ENCODE data around the gene RALGAPA2.

Gene RALGAPA2

GRCh38 chr20:20454367-20454766 lies 258.1 kb downstream of the RALGAPA2 start:
- Histone ChIP-seq H3K4me1 (ENCODE audit: control insufficient read depth in 1 of 2, insufficient read depth in 2 of 2, low read length in 2 of 2) (peaks cover 0 to 3% of the 10 kb centered on the region in 2 donors), H3K9ac (ENCODE audit: low read depth in 1 of 2, low read length in 2 of 2) (no peak overlapping the region), H3K27ac (ENCODE audit: low read depth, low read length) (no peak overlapping the region), H3K36me3 (ENCODE audit: control insufficient read depth in 1 of 2, insufficient read depth in 2 of 2, low read length in 2 of 2) (peaks cover 14 to 21% of the 10 kb centered on the region in 2 donors), H3K4me3 (ENCODE audit: low read depth in 1 of 2, low read length in 2 of 2) (no peak overlapping the region), H3K9me3 (ENCODE audit: control insufficient read depth in 1 of 2, low read length in 2 of 2) (no peaks in the 10 kb centered on the region), H3K27me3 (ENCODE audit: control insufficient read depth in 1 of 2, insufficient read depth in 2 of 2, low read length in 2 of 2) (no peaks in the 10 kb centered on the region)

GRCh38 chr20:20452254-20452676 lies 260.2 kb downstream of the RALGAPA2 start:
- no peak overlapping the region for H3K9ac ChIP-seq (ENCODE audit: low read depth in 1 of 2, low read length in 2 of 2)
- peaks cover 8 to 17% of the 10 kb centered on the region in 2 donors for H3K36me3 ChIP-seq (ENCODE audit: control insufficient read depth in 1 of 2, insufficient read depth in 2 of 2, low read length in 2 of 2)
- H3K27ac ChIP-seq (ENCODE audit: low read depth, low read length), result no peak overlapping the region
- H3K4me1 ChIP-seq (ENCODE audit: control insufficient read depth in 1 of 2, insufficient read depth in 2 of 2, low read length in 2 of 2), result peaks cover 0 to 3% of the 10 kb centered on the region in 2 donors
- H3K27me3 ChIP-seq (ENCODE audit: control insufficient read depth in 1 of 2, insufficient read depth in 2 of 2, low read length in 2 of 2), result no peaks in the 10 kb centered on the region
- H3K9me3 ChIP-seq (ENCODE audit: control insufficient read depth in 1 of 2, low read length in 2 of 2), result no peaks in the 10 kb centered on the region
- peak overlapping the region; percentile 50 to 57 for H3K4me3 ChIP-seq (ENCODE audit: low read depth in 1 of 2, low read length in 2 of 2)

GRCh38 chr20:20450521-20450920 lies 261.9 kb downstream of the RALGAPA2 start:
- Histone ChIP-seq H3K4me3 (ENCODE audit: low read depth in 1 of 2, low read length in 2 of 2) (no peak overlapping the region), H3K9me3 (ENCODE audit: control insufficient read depth in 1 of 2, low read length in 2 of 2) (no peaks in the 10 kb centered on the region), H3K36me3 (ENCODE audit: control insufficient read depth in 1 of 2, insufficient read depth in 2 of 2, low read length in 2 of 2) (peaks cover 8 to 10% of the 10 kb centered on the region in 2 donors), H3K9ac (ENCODE audit: low read depth in 1 of 2, low read length in 2 of 2) (no peak overlapping the region), H3K4me1 (ENCODE audit: control insufficient read depth in 1 of 2, insufficient read depth in 2 of 2, low read length in 2 of 2) (peaks cover 0 to 3% of the 10 kb centered on the region in 2 donors), H3K27ac (ENCODE audit: low read depth, low read length) (no peak overlapping the region), H3K27me3 (ENCODE audit: control insufficient read depth in 1 of 2, insufficient read depth in 2 of 2, low read length in 2 of 2) (no peaks in the 10 kb centered on the region)

- Histone ChIP-seq H3K4me1 (ENCODE audit: control insufficient read depth in 1 of 2, insufficient read depth in 2 of 2, low read length in 2 of 2) (peaks cover 0 to 3% of the 10 kb centered on the region in 2 donors), H3K9me3 (ENCODE audit: control insufficient read depth in 1 of 2, low read length in 2 of 2) (no peaks in the 10 kb centered on the region), H3K27me3 (ENCODE audit: control insufficient read depth in 1 of 2, insufficient read depth in 2 of 2, low read length in 2 of 2) (no peaks in the 10 kb centered on the region), H3K9ac (ENCODE audit: low read depth in 1 of 2, low read length in 2 of 2) (no peak overlapping the region), H3K27ac (ENCODE audit: low read depth, low read length) (no peak overlapping the region), H3K36me3 (ENCODE audit: control insufficient read depth in 1 of 2, insufficient read depth in 2 of 2, low read length in 2 of 2) (peaks cover 4 to 8% of the 10 kb centered on the region in 2 donors), H3K4me3 (ENCODE audit: low read depth in 1 of 2, low read length in 2 of 2) (no peak overlapping the region)
These were observed 263.6 kb downstream of the RALGAPA2 start for GRCh38 chr20:20448881-20449280.

- no peak overlapping the region for H3K27ac ChIP-seq (ENCODE audit: low read depth, low read length)
- H3K9ac ChIP-seq (ENCODE audit: low read depth in 1 of 2, low read length in 2 of 2), result no peak overlapping the region
- H3K9me3 ChIP-seq (ENCODE audit: control insufficient read depth in 1 of 2, low read length in 2 of 2), result no peaks in the 10 kb centered on the region
- no peaks in the 10 kb centered on the region for H3K27me3 ChIP-seq (ENCODE audit: control insufficient read depth in 1 of 2, insufficient read depth in 2 of 2, low read length in 2 of 2)
- H3K36me3 ChIP-seq (ENCODE audit: control insufficient read depth in 1 of 2, insufficient read depth in 2 of 2, low read length in 2 of 2), result peaks cover 3 to 11% of the 10 kb centered on the region in 2 donors
- no peak overlapping the region for H3K4me3 ChIP-seq (ENCODE audit: low read depth in 1 of 2, low read length in 2 of 2)
- no peaks in the 10 kb centered on the region for H3K4me1 ChIP-seq (ENCODE audit: control insufficient read depth in 1 of 2, insufficient read depth in 2 of 2, low read length in 2 of 2)
These were observed 265.2 kb downstream of the RALGAPA2 start for GRCh38 chr20:20447196-20447595.

GRCh38 chr20:20446425-20447015 lies 265.9 kb downstream of the RALGAPA2 start:
- Histone ChIP-seq H3K27me3 (ENCODE audit: control insufficient read depth in 1 of 2, insufficient read depth in 2 of 2, low read length in 2 of 2) (no peaks in the 10 kb centered on the region), H3K4me1 (ENCODE audit: control insufficient read depth in 1 of 2, insufficient read depth in 2 of 2, low read length in 2 of 2) (peaks cover under 1 to 1% of the 10 kb centered on the region in 2 donors), H3K4me3 (ENCODE audit: low read depth in 1 of 2, low read length in 2 of 2) (no peak overlapping the region), H3K27ac (ENCODE audit: low read depth, low read length) (no peak overlapping the region), H3K36me3 (ENCODE audit: control insufficient read depth in 1 of 2, insufficient read depth in 2 of 2, low read length in 2 of 2) (peaks cover 3 to 11% of the 10 kb centered on the region in 2 donors), H3K9me3 (ENCODE audit: control insufficient read depth in 1 of 2, low read length in 2 of 2) (no peaks in the 10 kb centered on the region), H3K9ac (ENCODE audit: low read depth in 1 of 2, low read length in 2 of 2) (no peak overlapping the region)

GRCh38 chr20:20446001-20446400 lies 266.4 kb downstream of the RALGAPA2 start:
- Histone ChIP-seq H3K4me1 (ENCODE audit: control insufficient read depth in 1 of 2, insufficient read depth in 2 of 2, low read length in 2 of 2) (peaks cover 6 to 7% of the 10 kb centered on the region in 2 donors), H3K9ac (ENCODE audit: low read depth in 1 of 2, low read length in 2 of 2) (no peak overlapping the region), H3K36me3 (ENCODE audit: control insufficient read depth in 1 of 2, insufficient read depth in 2 of 2, low read length in 2 of 2) (peaks cover 3 to 11% of the 10 kb centered on the region in 2 donors), H3K9me3 (ENCODE audit: control insufficient read depth in 1 of 2, low read length in 2 of 2) (no peaks in the 10 kb centered on the region), H3K27ac (ENCODE audit: low read depth, low read length) (no peak overlapping the region), H3K27me3 (ENCODE audit: control insufficient read depth in 1 of 2, insufficient read depth in 2 of 2, low read length in 2 of 2) (no peaks in the 10 kb centered on the region), H3K4me3 (ENCODE audit: low read depth in 1 of 2, low read length in 2 of 2) (no peak overlapping the region)

GRCh38 chr20:20443504-20443903 lies 268.9 kb downstream of the RALGAPA2 start:
- Histone ChIP-seq H3K4me1 (ENCODE audit: control insufficient read depth in 1 of 2, insufficient read depth in 2 of 2, low read length in 2 of 2) (peaks cover 18 to 21% of the 10 kb centered on the region in 2 donors), H3K36me3 (ENCODE audit: control insufficient read depth in 1 of 2, insufficient read depth in 2 of 2, low read length in 2 of 2) (peaks cover 0 to 7% of the 10 kb centered on the region in 2 donors), H3K9me3 (ENCODE audit: control insufficient read depth in 1 of 2, low read length in 2 of 2) (no peaks in the 10 kb centered on the region), H3K9ac (ENCODE audit: low read depth in 1 of 2, low read length in 2 of 2) (no peak overlapping the region), H3K4me3 (ENCODE audit: low read depth in 1 of 2, low read length in 2 of 2) (no peak overlapping the region), H3K27ac (ENCODE audit: low read depth, low read length) (no peak overlapping the region), H3K27me3 (ENCODE audit: control insufficient read depth in 1 of 2, insufficient read depth in 2 of 2, low read length in 2 of 2) (no peaks in the 10 kb centered on the region)

GRCh38 chr20:20442466-20442865 lies 270.0 kb downstream of the RALGAPA2 start:
- H3K27me3 ChIP-seq (ENCODE audit: control insufficient read depth in 1 of 2, insufficient read depth in 2 of 2, low read length in 2 of 2), result no peaks in the 10 kb centered on the region

GRCh38 chr20:20440886-20441658 lies 271.4 kb downstream of the RALGAPA2 start:
- H3K27me3 ChIP-seq (ENCODE audit: control insufficient read depth in 1 of 2, insufficient read depth in 2 of 2, low read length in 2 of 2), result no peaks in the 10 kb centered on the region
- H3K27ac ChIP-seq (ENCODE audit: low read depth, low read length), result no peak overlapping the region
- no peaks in the 10 kb centered on the region for H3K9me3 ChIP-seq (ENCODE audit: control insufficient read depth in 1 of 2, low read length in 2 of 2)
- H3K4me1 ChIP-seq (ENCODE audit: control insufficient read depth in 1 of 2, insufficient read depth in 2 of 2, low read length in 2 of 2), result peaks cover 18 to 21% of the 10 kb centered on the region in 2 donors
- peaks cover 0 to 17% of the 10 kb centered on the region in 2 donors for H3K36me3 ChIP-seq (ENCODE audit: control insufficient read depth in 1 of 2, insufficient read depth in 2 of 2, low read length in 2 of 2)
- peak overlapping the region in 1 of 2 donors; percentile 38 for H3K4me3 ChIP-seq (ENCODE audit: low read depth in 1 of 2, low read length in 2 of 2)
- peak overlapping the region in 1 of 2 donors; percentile 14 for H3K9ac ChIP-seq (ENCODE audit: low read depth in 1 of 2, low read length in 2 of 2)

More at GRCh38 chr20:20442466-20442865, 270.0 kb downstream of the RALGAPA2 start:
- Histone ChIP-seq H3K4me1 (ENCODE audit: control insufficient read depth in 1 of 2, insufficient read depth in 2 of 2, low read length in 2 of 2) (peaks cover 18 to 21% of the 10 kb centered on the region in 2 donors), H3K9ac (ENCODE audit: low read depth in 1 of 2, low read length in 2 of 2) (no peak overlapping the region), H3K9me3 (ENCODE audit: control insufficient read depth in 1 of 2, low read length in 2 of 2) (no peaks in the 10 kb centered on the region), H3K4me3 (ENCODE audit: low read depth in 1 of 2, low read length in 2 of 2) (no peak overlapping the region), H3K36me3 (ENCODE audit: control insufficient read depth in 1 of 2, insufficient read depth in 2 of 2, low read length in 2 of 2) (peaks cover 0 to 13% of the 10 kb centered on the region in 2 donors), H3K27ac (ENCODE audit: low read depth, low read length) (no peak overlapping the region)

All from duodenal mucosa (tissue), 2 donors.